Right cardiac atrium (tissue), 5 donors: ENCODE data around the gene BEAN1. TPM values are rescaled to one million over a fixed set of nuclear protein-coding genes. Genes with fewer than 3 reads are reported as not detected.
A peak's percentile ranks its signal among the peaks of the same experiment; 100 is the strongest.

Experiments
- ATAC-seq, 2 donors: fragments of 200-7000 bp; cut with Tn5 transposase; one replicate each; pipeline versions ENCODE4 v1.8.0 to v1.9.1; 2020; ENCODE audit warnings: moderate library complexity in 2 of 2, mild to moderate bottlenecking in 1 of 2
- DNase-seq, 3 donors: peaks; one replicate each; pipeline ENCODE4 v3.0.0-alpha.2; 2020
- H3K27ac ChIP-seq: one replicate; pipeline ENCODE4 v1.5.1; 2013; ENCODE audit warnings: mild to moderate bottlenecking, low read length, control low read depth, moderate library complexity
- H3K27me3 ChIP-seq: one replicate; pipeline ENCODE4 v1.6.1; 2013; ENCODE audit not compliant: control insufficient read depth, insufficient read depth
- H3K4me1 ChIP-seq: one replicate; pipeline ENCODE4 v1.6.1; 2013; ENCODE audit warnings: low read length; ENCODE audit not compliant: control insufficient read depth, insufficient read depth
- H3K4me3 ChIP-seq: one replicate; pipeline ENCODE4 v1.5.1; 2013; ENCODE audit warnings: low read length, control low read depth
- H3K9me3 ChIP-seq: one replicate; pipeline ENCODE4 v1.6.1; 2013; ENCODE audit warnings: low read length; ENCODE audit not compliant: control insufficient read depth
- WGBS: extraction: QIAGEN DNeasy Blood & Tissue Kit; methylation state at CpG from one replicate; pipeline ENCODE4 v1.1.7; 2013; 5-methylcytosine and 5-hydroxymethylcytosine counted together
- intact Hi-C, 4 donors: fragments of 100-400 bp; cut with DNase I; formaldehyde crosslinking; loops; one replicate each; pipeline versions ENCODE4 v1.11.0 to v1.14.0; 2022 to 2023
- polyA plus RNA-seq: library from polyadenylated mRNA; stranded (reverse); fragments of 200-250 nt; gene quantifications from one replicate; pipeline ENCODE4 v1.2.3, GENCODE V29; 2013
- total RNA-seq, 4 donors: library from RNA; stranded (reverse); fragmentation: NEBNext Ultra II Directional; extraction: Animal tissue kit (Norgen Biotek cat#: 25700); gene quantifications; one replicate each; pipeline ENCODE4 v1.2.1, GENCODE V29; 2021
- donor health status: healthy with polysubstance abuse.
- donor health status: DM: no; HTN: yes; CAD: no.
- donor health status: DM: no; HTN: no; CAD: no.
- donor health status: DM: no; HTN: yes; CAD: no; lungs with severe emphysema.
- donor health status: DM: yes; HTN: yes; CAD: no.

BEAN1 gene
- total and polyA plus RNA-seq, 5 donors = 0.41 to 1.5 (median 1.1) TPM

GRCh38 chr16:66473051-66473571 is 46.0 kb downstream of the BEAN1 start:
- intact Hi-C loops = loop anchor here in 2 of 4 donors (10.0 kb wide), 1 partner anchor 132 kb away; the partner anchor contains the start of gene CMTM3 (in 2 of the 2)
- Histone ChIP-seq H3K27me3 (no peaks in the 10 kb centered on the region), H3K4me1 (no peaks in the 10 kb centered on the region), H3K4me3 (no peak overlapping the region), H3K9me3 (no peaks in the 10 kb centered on the region), H3K27ac (no peak overlapping the region)
- DNase-seq = no peak
- ATAC-seq = no peak
- 83% methylated on average over 15 of the region's 15 CpGs for WGBS

GRCh38 chr16:66473654-66474519 is 46.8 kb downstream of the BEAN1 start:
- intact Hi-C loops = loop anchor here in 2 of 4 donors (10.0 kb wide), 1 partner anchor 131 kb away; the partner anchor contains the start of gene CMTM3 (in 2 of the 2)
- 95% methylated on average over 4 of the region's 4 CpGs for WGBS
- H3K27me3 ChIP-seq = no peaks in the 10 kb centered on the region

GRCh38 chr16:66474750-66475199 is 47.7 kb downstream of the BEAN1 start:
- intact Hi-C loops = loop anchor here in 2 of 4 donors (10.0 kb wide), 1 partner anchor 130 kb away; the partner anchor contains the start of gene CMTM3 (in 2 of the 2)
- DNase-seq = no peak
- no peaks in the 10 kb centered on the region for H3K27me3 ChIP-seq
- H3K27ac ChIP-seq = no peak overlapping the region
- H3K9me3 ChIP-seq = no peaks in the 10 kb centered on the region
- no peak overlapping the region for H3K4me3 ChIP-seq
- 55% methylated on average over 4 of the region's 4 CpGs for WGBS
- no peak for ATAC-seq
- no peaks in the 10 kb centered on the region for H3K4me1 ChIP-seq

More at GRCh38 chr16:66473654-66474519, 46.8 kb downstream of the BEAN1 start:
- DNase-seq (no peak), ATAC-seq (no peak)
- Histone ChIP-seq H3K4me1 (no peaks in the 10 kb centered on the region), H3K4me3 (no peak overlapping the region), H3K9me3 (no peaks in the 10 kb centered on the region), H3K27ac (no peak overlapping the region)

GRCh38 chr16:66475232-66475631 is 48.1 kb downstream of the BEAN1 start:
- no peaks in the 10 kb centered on the region for H3K27me3 ChIP-seq
- WGBS = 93% methylated on average over 2 of the region's 2 CpGs
- no peaks in the 10 kb centered on the region for H3K9me3 ChIP-seq
- H3K27ac ChIP-seq = no peak overlapping the region
- H3K4me1 ChIP-seq = no peaks in the 10 kb centered on the region
- no peak overlapping the region for H3K4me3 ChIP-seq
- DNase-seq = no peak
- ATAC-seq = no peak
- intact Hi-C loops = loop anchor here in 2 of 4 donors (10.0 kb wide), 1 partner anchor 130 kb away; the partner anchor contains the start of gene CMTM3 (in 2 of the 2)

GRCh38 chr16:66476328-66477027 is 49.4 kb downstream of the BEAN1 start:
- intact Hi-C loops = loop anchor here in 2 of 4 donors (10.0 kb wide), 1 partner anchor 128 kb away; the partner anchor contains the start of gene CMTM3 (in 2 of the 2)

GRCh38 chr16:66477028-66477515 is 50.0 kb downstream of the BEAN1 start:
- Histone ChIP-seq H3K4me1 (no peaks in the 10 kb centered on the region), H3K27me3 (no peaks in the 10 kb centered on the region), H3K4me3 (no peak overlapping the region), H3K9me3 (no peaks in the 10 kb centered on the region), H3K27ac (no peak overlapping the region)
- no peak for DNase-seq
- WGBS = 43% methylated on average over 2 of the region's 2 CpGs
- intact Hi-C loops = loop anchor here in 2 of 4 donors (10.0 kb wide), 1 partner anchor 128 kb away; the partner anchor contains the start of gene CMTM3 (in 2 of the 2)
- no peak for ATAC-seq

More at GRCh38 chr16:66476328-66477027, 49.4 kb downstream of the BEAN1 start:
- Histone ChIP-seq H3K9me3 (no peaks in the 10 kb centered on the region), H3K4me1 (no peaks in the 10 kb centered on the region), H3K27ac (no peak overlapping the region), H3K27me3 (no peaks in the 10 kb centered on the region), H3K4me3 (no peak overlapping the region)
- DNase-seq (peak in 1 of 3 donors; percentile 69), ATAC-seq (no peak)
- WGBS = 55% methylated on average over 8 of the region's 8 CpGs

GRCh38 chr16:66478733-66479511 is 51.8 kb downstream of the BEAN1 start:
- Histone ChIP-seq H3K4me3 (no peak overlapping the region), H3K27me3 (no peaks in the 10 kb centered on the region), H3K4me1 (no peaks in the 10 kb centered on the region), H3K27ac (no peak overlapping the region), H3K9me3 (no peaks in the 10 kb centered on the region)
- peak; percentile 76 to 91 (median 84) for DNase-seq
- peak; percentile 68 to 71 for ATAC-seq
- WGBS = 35% methylated on average over 10 of the region's 10 CpGs
- intact Hi-C loops = loop anchor here in 2 of 4 donors (10.0 kb wide), 1 partner anchor 126 kb away; the partner anchor contains the start of gene CMTM3 (in 2 of the 2)

GRCh38 chr16:66479661-66480264 is 52.7 kb downstream of the BEAN1 start:
- Histone ChIP-seq H3K4me1 (no peaks in the 10 kb centered on the region), H3K9me3 (no peaks in the 10 kb centered on the region), H3K4me3 (no peak overlapping the region), H3K27me3 (no peaks in the 10 kb centered on the region), H3K27ac (no peak overlapping the region)
- DNase-seq = no peak
- WGBS = 82% methylated on average over 5 of the region's 5 CpGs
- intact Hi-C loops = loop anchor here (5.0 to 10.0 kb wide), 3 partner anchors 72 to 125 kb away; partner anchors contain the start of gene CMTM3 (in 3 of the 4)
- no peak for ATAC-seq

GRCh38 chr16:66480265-66481080 is 53.4 kb downstream of the BEAN1 start:
- Histone ChIP-seq H3K27me3 (no peaks in the 10 kb centered on the region), H3K27ac (no peak overlapping the region), H3K4me1 (no peaks in the 10 kb centered on the region), H3K9me3 (no peaks in the 10 kb centered on the region), H3K4me3 (no peak overlapping the region)
- ATAC-seq (no peak), DNase-seq (peak in 1 of 3 donors; percentile 10)
- WGBS = 88% methylated on average over 25 of the region's 25 CpGs
- intact Hi-C loops = loop anchor here in 2 of 4 donors (5.0 to 10.0 kb wide), 3 partner anchors 73 to 124 kb away; partner anchors contain the start of gene CMTM3 (in 1 of the 2)
